ENCODE results near the gene CXCR3.

The CXCR3 gene

DNA sequence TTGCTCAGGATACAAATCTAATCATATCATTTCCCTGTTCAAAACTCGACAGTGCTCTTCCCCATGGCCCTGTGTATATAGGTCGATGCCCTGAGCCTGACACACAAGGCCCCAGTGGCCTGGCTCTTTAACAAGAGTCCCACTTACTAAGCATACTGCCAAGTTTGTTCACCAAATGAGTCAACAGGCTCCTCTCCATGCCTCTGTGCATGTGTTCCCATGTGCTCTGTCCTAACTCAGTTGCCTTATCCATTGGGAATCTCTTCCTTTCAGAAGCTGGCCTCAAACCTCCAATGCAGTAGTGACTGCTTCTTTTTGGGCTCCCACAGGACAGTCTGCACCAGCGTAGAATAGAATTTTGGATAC, 18.9 kb upstream of the CXCR3 start:
- no peak for DNase-seq (ENCODE audit: low read depth, low spot score)

- no peak for DNase-seq (ENCODE audit: low read depth, low spot score)
Measured at GRCh38 chrX:71636438-71637252, 18.3 kb upstream of the CXCR3 start.

DNA sequence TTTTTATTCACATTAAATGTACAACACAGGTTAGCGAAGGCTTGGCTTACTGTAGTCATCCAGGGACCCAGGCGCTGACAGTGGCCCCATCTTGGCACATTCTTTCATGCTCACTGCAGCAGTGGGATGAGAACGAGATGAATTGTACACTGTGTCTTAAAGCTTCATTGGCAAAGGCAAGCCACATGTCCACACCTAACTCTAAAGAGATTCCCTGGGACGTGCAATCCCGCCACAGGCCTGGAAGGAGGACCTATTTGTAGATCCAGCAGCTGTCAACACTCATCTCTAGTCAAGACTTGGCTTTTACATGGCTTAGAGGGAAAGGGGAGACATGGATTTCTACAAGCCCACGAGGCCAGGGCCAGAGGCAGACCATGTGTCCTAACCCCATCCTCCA, 16.1 kb upstream of the CXCR3 start:
- DNase-seq (ENCODE audit: low read depth, low spot score): no peak

DNA sequence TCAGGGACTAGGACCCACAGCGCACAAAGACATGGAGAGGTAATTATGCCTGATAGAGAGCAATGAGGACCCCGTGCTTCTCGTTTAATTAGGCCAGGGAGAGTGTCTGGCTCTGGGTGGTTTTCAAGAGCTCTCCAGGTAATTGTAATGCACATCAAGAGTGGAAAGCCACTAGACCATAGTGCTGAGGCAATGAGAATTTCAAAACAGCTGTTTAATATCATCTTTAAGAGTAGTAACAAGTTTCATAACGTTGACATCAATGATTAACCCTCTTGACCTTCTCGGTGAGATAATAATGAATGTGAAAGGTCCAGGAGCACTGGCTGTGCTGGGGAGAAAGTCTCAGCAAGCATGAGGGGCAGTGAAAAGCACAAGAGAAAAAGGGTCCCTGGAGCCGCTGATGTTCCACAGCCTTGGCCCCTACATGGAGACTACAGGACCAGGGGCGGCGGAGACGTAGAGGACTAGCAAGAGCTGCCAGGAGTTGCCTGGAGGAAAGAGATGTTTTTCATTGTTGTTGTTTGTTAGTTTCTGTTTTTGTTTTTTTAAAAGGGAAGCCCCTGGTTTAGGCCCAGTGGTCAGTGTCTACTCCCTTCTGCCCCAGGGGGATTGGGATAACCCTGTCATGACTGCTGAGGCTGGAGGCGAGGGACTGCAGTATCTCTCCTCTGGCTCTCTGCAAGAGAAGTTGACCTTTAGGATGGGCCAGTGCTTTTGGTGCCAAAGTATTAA, 14.8 kb upstream of the CXCR3 start:
- DNase-seq (ENCODE audit: low read depth, low spot score): no peak

GRCh38 chrX:71629467-71629866, 11.2 kb upstream of the CXCR3 start:
- DNase-seq (ENCODE audit: low read depth, low spot score): no peak

- DNase-seq (ENCODE audit: low read depth, low spot score): no peak
Measured at GRCh38 chrX:71627588-71628404, 9.5 kb upstream of the CXCR3 start.

GRCh38 chrX:71626576-71626975, 8.3 kb upstream of the CXCR3 start:
- DNase-seq (ENCODE audit: low read depth, low spot score): no peak

DNA sequence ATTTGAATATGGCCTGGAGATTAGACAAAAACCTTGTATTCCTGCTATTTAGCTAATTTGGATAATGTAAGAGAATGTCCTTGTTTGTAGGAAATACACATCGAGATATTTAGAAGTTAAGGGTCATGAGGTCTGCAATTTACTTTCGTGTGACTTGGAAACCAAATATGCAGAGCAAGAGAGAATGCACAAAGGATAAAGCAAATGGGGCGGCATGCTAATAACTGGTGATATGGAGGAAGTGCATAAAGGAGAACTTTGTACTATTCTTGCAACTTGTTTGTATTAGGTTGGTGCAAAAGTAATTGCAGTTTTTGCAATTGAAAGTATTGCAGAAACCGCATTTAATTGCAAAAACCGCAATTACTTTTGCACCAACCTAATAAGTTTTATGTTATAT, 7.2 kb upstream of the CXCR3 start:
- no peak for DNase-seq (ENCODE audit: low read depth, low spot score)

DNA sequence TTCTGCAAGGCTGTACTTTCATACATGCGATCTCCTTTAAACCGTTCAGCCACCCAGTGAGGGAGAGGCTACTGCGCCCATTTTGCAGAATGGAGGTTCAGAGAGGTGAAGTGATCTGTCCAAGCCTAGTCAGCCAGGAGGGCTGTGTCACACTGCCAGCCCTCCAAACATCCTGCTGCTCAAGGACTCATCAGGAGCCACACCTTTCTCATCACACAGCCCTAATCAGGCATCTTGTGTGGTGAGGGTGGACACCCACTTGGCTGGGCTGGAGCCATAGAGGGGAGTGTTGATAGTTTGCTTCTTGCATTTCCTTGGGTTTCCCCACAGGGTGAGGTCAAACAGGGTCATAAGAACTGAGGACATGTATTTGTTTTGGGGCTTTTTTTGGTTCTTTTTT, 5.4 kb upstream of the CXCR3 start:
- no peak for DNase-seq (ENCODE audit: low read depth, low spot score)

- DNase-seq (ENCODE audit: low read depth, low spot score): peak; percentile 42
Measured at GRCh38 chrX:71622576-71623450, 4.5 kb upstream of the CXCR3 start.

GRCh38 chrX:71622032-71622575, 3.8 kb upstream of the CXCR3 start:
- DNase-seq (ENCODE audit: low read depth, low spot score): no peak

GRCh38 chrX:71621603-71622002, 3.3 kb upstream of the CXCR3 start:
- DNase-seq (ENCODE audit: low read depth, low spot score): no peak

- DNase-seq (ENCODE audit: low read depth, low spot score): no peak
Measured at GRCh38 chrX:71619986-71620385, 1.7 kb upstream of the CXCR3 start.

- peak; percentile 46 for DNase-seq (ENCODE audit: low read depth, low spot score)
Measured at GRCh38 chrX:71619193-71619592, 882 bp upstream of the CXCR3 start.

- no peak for DNase-seq (ENCODE audit: low read depth, low spot score)
Measured at GRCh38 chrX:71618787-71619186, 476 bp upstream of the CXCR3 start.

- DNase-seq (ENCODE audit: low read depth, low spot score): no peak
Measured at GRCh38 chrX:71617742-71618141, 569 bp downstream of the CXCR3 start.

DNA sequence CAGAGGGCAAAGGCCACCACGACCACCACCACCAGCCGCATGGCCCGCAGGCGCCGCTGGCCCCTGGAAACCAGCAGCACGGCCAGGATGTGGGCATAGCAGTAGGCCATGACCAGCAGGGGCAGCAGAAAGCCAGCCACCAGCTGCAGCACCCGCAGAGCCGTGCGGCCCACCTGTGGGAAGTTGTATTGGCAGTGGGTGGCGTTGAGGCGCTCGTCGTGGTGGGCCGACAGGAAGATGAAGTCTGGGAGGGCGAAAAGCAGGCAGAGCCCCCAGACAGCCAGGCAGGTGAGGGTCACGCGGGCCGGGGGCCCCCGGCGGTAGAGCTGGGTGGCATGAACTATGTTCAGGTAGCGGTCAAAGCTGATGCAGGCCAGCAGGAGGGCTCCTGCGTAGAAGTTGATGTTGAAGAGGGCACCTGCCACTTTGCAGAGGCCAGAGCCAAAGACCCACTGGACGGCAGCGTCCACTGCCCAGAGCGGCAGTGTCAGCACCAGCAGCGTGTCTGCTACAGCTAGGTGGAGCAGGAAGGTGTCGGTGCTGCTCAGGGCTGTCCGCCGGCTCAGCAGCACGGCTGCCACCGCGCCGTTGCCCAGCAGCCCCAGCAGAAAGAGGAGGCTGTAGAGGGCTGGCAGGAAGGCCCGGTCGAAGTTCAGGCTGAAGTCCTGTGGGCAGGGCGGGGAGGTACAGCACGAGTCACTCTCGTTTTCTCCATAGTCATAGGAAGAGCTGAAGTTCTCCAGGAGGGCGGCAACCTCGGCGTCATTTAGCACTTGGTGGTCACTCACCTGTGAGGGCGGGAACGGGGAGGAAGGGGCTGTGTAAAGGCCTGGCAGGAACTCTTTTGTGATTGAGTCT, 1.4 kb downstream of the CXCR3 start:
- no peak for DNase-seq (ENCODE audit: low read depth, low spot score)

DNA sequence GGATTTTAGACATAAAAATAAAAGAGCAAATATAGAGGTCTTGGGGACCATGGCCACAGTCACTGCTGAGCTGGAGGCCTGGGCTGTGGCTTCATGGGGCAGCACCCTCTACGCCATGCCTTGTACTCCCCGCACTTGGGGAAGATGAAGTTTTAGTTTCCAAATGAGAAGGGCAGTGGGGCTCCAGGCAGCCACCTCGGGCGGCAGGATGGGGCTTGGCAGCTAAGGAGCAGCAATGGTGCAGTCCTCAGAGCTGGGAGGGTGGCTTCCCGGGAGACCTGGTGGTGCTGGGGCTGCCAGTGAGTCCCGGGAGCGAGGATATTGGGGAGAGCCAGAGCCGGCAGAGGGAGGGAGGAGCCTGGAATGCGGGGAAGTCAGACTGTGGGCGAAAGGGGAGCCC, 2.4 kb downstream of the CXCR3 start:
- DNase-seq (ENCODE audit: low read depth, low spot score): no peak

DNA sequence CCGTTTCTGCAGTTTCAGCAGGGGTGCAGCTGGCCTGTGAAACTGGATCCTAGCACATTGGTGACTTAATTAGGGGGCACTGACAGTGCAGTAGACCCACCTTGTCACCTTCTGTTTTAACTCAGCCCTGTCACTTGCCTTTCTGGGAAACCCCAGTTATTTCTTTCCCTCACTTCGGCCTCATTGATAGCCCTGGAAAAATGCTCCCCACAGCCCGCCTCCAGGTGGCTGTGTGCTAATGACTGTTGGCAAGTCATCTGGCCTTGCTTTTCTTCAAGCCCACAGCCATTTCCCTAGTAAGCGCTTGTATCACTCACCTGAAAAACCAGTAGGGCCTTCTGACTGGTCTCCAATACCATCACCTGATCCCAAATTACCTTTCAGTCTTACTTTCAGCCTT, 3.3 kb downstream of the CXCR3 start:
- DNase-seq (ENCODE audit: low read depth, low spot score): no peak

DNA sequence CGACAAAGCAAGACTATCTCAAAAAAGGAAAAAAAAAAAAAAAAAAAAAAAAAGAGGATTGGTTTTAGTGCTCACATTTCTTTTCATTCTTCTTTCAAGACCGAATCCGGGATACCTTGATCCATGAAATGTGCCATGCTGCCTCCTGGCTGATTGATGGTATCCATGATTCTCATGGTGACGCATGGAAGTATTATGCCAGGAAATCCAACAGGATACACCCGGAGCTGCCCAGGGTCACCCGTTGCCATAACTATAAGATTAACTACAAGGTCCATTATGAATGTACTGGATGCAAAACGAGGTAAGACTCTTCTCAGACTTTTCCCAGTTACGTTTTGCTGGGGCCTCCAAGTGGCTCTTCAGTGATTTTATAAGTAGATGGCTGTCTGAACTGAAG, 6.1 kb downstream of the CXCR3 start:
- DNase-seq (ENCODE audit: low read depth, low spot score): no peak

Data from activated naive CD8-positive, alpha-beta T cell treated with anti-CD3 and anti-CD28 coated beads, Interleukin-2, amount 50 U/mL, for 16 hours (primary cell).